GM21786 (cell line): ENCODE data around the gene FAM83B.
"Not testable (repeated sequence)": the region's sequence is repeated elsewhere in the genome, so short reads cannot be mapped to it uniquely, and the experiment has no call there.

Experiments
- ATAC-seq: cut with Tn5 transposase; IDR thresholded peaks from one replicate; pipeline ENCODE4 v1.9.1; 2021; ENCODE audit not compliant: unreplicated experiment

Gene FAM83B

DNA sequence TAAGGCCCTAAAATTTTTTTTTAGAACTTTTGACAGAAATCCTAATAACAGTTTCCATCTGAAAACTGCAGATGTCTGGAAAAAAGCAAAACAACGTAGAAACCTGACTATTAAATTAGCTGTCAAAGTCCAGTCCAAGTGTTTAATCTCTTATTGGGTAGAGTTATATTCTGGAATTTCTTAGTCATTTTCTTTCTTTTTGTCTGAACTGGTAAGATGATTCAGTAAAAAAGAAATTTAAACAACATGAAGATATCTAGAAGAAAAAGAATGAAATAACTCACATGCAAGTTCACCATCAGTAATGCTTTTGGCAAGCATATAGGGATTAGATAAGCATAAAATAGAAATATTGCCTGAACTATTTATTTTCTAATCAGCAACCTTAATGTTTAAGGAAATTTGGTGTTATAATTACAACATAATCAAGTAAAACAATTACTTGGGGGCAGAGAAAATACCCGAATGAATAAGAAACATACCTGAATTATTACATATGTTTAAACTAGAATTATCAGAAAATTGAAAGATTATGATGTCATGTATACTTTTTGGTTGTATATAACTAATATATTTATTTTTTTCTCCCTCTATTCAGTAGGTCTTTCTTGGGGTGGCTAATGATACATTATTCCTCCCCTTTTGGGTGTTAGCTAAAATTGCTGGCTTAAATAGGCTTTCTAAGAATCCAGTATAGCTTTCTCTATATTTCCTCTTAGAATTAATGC is 51.1 kb downstream of the FAM83B start:
- no peak for ATAC-seq

DNA sequence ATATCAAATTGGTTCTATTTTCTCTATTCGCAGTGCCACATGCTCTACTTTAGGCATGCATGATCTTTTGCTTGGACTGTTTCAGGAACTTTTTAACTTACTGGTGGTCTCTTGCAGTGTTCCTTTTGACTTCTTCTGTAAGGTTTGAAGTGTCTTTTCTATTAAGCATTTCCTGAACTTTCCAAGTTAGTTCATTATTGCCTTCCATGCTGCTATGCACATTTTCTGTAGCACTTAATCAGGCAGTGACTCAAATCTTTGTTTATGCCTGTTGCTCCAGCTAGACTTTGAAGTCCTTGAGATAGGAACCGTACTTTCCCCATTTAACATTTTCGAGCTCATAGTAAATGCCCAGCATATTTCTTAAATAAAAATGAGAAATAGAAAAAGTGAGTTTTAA is 52.2 kb downstream of the FAM83B start:
- ATAC-seq = no peak

- no peak for ATAC-seq
Measured at GRCh38 chr6:54899442-54899841, 52.9 kb downstream of the FAM83B start.

- ATAC-seq = no peak
Measured at GRCh38 chr6:54899986-54900385, 53.4 kb downstream of the FAM83B start.

GRCh38 chr6:54900666-54901065 is 54.1 kb downstream of the FAM83B start:
- ATAC-seq = no peak

DNA sequence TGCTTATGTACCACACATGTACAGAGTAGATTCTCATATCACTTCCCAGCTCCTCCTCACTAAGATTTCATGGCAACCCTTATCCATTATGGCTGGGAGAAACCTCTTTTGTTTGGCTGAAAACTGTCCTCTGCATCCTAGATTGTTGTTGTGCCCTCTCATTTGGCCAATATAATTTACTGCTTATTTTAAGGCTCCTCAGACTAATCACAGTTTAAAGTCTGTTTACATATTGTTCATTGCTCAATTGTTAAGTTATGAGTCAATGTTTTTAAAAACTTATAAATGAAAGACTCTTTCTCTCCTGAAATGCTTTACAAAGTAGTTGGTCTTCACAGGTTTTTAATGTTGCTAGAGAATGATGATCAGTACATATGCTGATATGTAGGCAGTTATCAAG is 57.3 kb downstream of the FAM83B start:
- ATAC-seq = no peak

GRCh38 chr6:54907355-54907754 is 60.8 kb downstream of the FAM83B start:
- ATAC-seq = peak; percentile 64

DNA sequence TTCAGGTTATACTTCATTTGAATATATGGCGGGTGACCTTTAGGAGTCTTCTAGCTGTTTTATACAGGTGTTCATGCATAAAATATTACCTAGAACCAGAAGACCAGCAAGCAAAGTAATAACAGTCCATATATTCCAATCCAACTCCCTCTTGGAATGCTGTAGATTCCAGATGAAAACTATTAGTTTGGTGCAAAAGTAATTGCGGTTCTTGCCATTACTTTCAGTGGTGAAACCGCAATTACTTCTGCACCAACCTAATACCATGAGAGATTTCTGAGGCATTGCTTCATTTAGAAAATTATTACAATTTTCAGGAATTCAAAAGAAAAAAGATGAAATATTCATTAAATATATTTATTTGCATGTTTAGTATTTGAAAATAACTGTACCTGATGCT is 62.6 kb downstream of the FAM83B start:
- no peak for ATAC-seq

GRCh38 chr6:54910431-54910884 is 63.9 kb downstream of the FAM83B start:
- ATAC-seq = no peak

GRCh38 chr6:54910921-54911320 is 64.3 kb downstream of the FAM83B start:
- no peak for ATAC-seq

GRCh38 chr6:54913211-54913610 is 66.6 kb downstream of the FAM83B start:
- ATAC-seq = no peak

- no peak for ATAC-seq
Measured at GRCh38 chr6:54916858-54917257, 70.3 kb downstream of the FAM83B start.

DNA sequence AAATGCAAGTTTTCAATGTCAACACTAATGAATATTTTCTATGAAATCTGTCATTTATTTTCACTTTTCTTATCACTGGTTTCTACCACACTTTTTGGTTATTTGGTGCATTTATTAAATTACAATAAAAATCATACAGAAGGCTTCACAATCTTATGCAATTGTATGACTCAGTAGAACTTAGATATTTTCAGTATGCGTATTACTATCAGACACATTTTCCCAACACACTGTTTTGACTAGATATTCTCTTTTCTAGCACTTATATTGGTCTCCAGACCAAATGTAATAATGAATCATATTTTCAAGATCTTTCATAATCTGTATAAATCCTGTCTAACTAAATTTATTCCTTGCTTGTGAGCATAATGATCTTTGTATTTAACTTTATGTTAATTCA is 74.1 kb downstream of the FAM83B start:
- ATAC-seq = no peak

GRCh38 chr6:54921891-54922290 is 75.3 kb downstream of the FAM83B start:
- ATAC-seq = no peak

GRCh38 chr6:54929245-54929909 is 82.8 kb downstream of the FAM83B start:
- no peak for ATAC-seq

DNA sequence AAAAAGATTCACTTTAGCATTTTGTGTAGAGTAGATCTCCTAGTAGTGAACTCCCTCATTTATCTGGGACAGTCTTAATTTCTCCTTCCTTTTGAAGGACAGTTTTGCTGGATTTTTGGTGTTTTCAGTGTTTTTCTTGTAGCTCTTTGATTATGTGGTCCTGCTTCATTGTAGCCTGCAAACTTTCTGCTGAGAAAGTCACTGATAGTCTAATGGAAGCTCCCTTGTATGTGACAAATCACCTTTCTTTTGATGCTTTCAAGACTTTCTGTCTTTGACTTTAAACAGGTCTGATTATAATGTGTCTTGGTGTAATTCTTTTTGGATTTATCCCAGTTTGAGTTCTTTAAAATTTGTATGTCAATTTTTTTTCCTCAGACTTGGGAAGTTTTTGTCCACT is 86.1 kb downstream of the FAM83B start:
- ATAC-seq = no peak

GRCh38 chr6:54935739-54936138 is 89.2 kb downstream of the FAM83B start:
- no peak for ATAC-seq

DNA sequence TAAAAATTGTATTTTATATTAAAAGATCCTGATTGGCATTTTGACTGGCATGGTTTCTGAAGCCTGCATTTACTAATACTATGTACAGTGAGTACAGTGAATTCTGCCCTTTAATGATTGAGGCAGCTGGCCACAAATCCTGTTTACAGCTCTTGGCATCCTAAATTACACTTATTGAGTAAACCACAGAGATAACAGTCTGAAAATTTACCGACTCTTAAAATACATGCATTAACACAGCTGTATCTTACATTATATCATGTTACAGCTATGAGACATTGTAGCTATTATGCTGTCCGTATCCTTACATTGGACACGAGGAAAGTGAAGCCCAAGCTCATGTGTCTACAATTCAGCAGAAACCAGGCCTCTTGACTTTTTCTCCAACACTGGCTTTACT is 90.8 kb downstream of the FAM83B start:
- no peak for ATAC-seq

DNA sequence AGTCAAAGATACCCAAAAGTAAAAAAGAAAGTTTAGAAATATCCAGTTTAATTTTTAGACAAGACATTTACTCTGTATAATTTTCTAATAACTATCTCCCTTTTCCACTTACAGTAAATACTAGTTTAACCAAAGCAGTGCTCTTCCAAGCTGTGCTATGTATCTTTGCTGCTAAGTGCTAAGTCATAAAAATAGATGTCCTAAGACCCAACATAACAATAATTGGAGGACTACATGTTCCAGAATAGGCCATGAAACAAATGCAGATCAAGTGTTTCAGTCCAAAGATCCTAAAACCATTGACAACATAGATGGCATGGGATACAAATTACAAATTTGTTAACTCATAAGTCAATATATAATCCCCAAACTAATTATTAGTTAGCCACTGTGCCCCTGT is 111.1 kb downstream of the FAM83B start:
- ATAC-seq = no peak

GRCh38 chr6:54958446-54958845 is 111.9 kb downstream of the FAM83B start:
- no peak for ATAC-seq

DNA sequence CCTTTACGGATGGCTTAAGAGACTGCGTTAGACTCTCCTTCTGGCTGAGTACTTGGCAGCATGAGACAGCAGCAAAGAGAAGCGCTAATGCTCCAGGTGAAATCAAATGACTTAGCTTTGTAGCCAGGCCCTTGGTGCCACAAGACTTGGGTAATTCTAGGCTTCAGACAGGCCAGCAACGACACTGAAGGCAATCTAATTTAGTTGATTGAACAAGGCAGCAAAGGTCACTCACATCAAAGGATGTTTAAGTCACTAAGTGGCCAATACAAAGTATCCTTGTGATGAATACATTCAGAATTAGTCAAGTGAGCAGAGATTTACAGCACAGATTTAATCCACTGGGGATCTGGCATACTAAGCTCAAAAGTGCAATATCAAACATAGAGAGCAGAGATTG is 113.2 kb downstream of the FAM83B start:
- no peak for ATAC-seq

GRCh38 chr6:54961372-54961771 is 114.8 kb downstream of the FAM83B start:
- not testable (repeated sequence) for ATAC-seq

DNA sequence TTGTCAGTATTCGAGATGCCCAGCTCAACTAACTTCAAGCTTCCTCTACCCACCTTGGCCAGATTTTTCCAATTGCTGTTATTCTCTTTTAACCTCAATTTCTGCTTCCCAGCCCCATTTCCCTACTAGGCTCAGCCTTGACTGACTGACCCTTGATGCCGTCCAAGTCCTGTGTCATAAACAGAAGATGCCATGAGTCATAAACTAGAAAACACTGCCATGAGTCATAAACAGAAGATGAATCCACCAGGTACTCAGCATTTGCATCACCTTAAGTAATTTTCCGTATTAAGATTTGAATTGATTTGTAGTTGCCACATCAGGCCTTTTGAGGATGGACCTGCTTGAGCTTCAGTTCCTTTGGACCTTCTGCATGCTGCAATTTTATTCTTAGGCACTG is 123.8 kb downstream of the FAM83B start:
- no peak for ATAC-seq
